HepG2 (cell line): ENCODE data around the gene CEP104. TPM values are rescaled to one million over a fixed set of nuclear protein-coding genes. Genes with fewer than 3 reads are reported as not detected.

Experiments
- ELF1 ChIP-seq: sonication (generic); formaldehyde crosslinking; IDR thresholded peaks from 2 replicates; pipeline ENCODE4 v1.4.0; 2020; ENCODE audit warnings: missing genetic modification reagents
- FIP1L1 ChIP-seq: fragments of 200-400 bp; formaldehyde crosslinking; IDR thresholded peaks from 2 replicates; pipeline ENCODE4 v1.6.1; 2018; ENCODE audit warnings: low read depth, mild to moderate bottlenecking, low read length, moderate library complexity, borderline replicate concordance; ENCODE audit not compliant: insufficient read depth
- FOXJ3 ChIP-seq: sonication (generic); formaldehyde crosslinking; IDR thresholded peaks from 2 replicates; pipeline ENCODE4 v1.4.0; 2020; ENCODE audit warnings: missing genetic modification reagents, mild to moderate bottlenecking, borderline replicate concordance
- HIC2 ChIP-seq: sonication (generic); formaldehyde crosslinking; IDR thresholded peaks from 2 replicates; pipeline ENCODE4 v1.9.0; 2022; ENCODE audit warnings: low read depth, missing genetic modification reagents
- HMGXB3 ChIP-seq: sonication (generic); formaldehyde crosslinking; IDR thresholded peaks from 2 replicates; pipeline ENCODE4 v1.4.0; 2020; ENCODE audit warnings: missing genetic modification reagents, borderline replicate concordance
- MAFK ChIP-seq, 2 experiments: IDR thresholded peaks in 1 of 2; conservative IDR thresholded peaks in 1 of 2; 2 replicates each; pipeline ENCODE4 v1.6.1; 2011; ENCODE audit warnings: improper control_type of control experiment in 2 of 2, low read length in 2 of 2
- MZF1 ChIP-seq: sonication (generic); formaldehyde crosslinking; IDR thresholded peaks from 2 replicates; pipeline ENCODE4 v1.8.1; 2023; ENCODE audit warnings: mild to moderate bottlenecking, missing genetic modification reagents, borderline replicate concordance
- PHF8 ChIP-seq: sonication (generic); formaldehyde crosslinking; IDR thresholded peaks from 2 replicates; pipeline ENCODE4 v1.5.0; 2020; ENCODE audit warnings: missing genetic modification reagents
- RNF219 ChIP-seq: sonication (generic); formaldehyde crosslinking; IDR thresholded peaks from 2 replicates; pipeline ENCODE4 v1.5.0; 2020; ENCODE audit warnings: mild to moderate bottlenecking, missing genetic modification reagents
- TGIF2 ChIP-seq: IDR thresholded peaks from 2 replicates; pipeline ENCODE4 v1.6.1; 2016; ENCODE audit warnings: control low read depth, missing compliant biosample characterization
- ZBTB7A ChIP-seq: sonication (generic); formaldehyde crosslinking; IDR thresholded peaks from 2 replicates; pipeline ENCODE4 v1.8.0; 2022; ENCODE audit warnings: mild to moderate bottlenecking, missing genetic modification reagents
- ZBTB7B ChIP-seq: sonication (generic); formaldehyde crosslinking; IDR thresholded peaks from 2 replicates; pipeline ENCODE4 v1.4.0; 2020; ENCODE audit warnings: missing genetic modification reagents
- ZFAT ChIP-seq: sonication (generic); formaldehyde crosslinking; conservative IDR thresholded peaks from 2 replicates; pipeline ENCODE4 v1.8.1; 2023; ENCODE audit warnings: missing genetic modification reagents, inconsistent platforms
- ZFP37 ChIP-seq: sonication (generic); formaldehyde crosslinking; IDR thresholded peaks from 2 replicates; pipeline ENCODE4 v1.4.0; 2020; ENCODE audit warnings: missing genetic modification reagents, borderline replicate concordance
- ZNF17 ChIP-seq: sonication (generic); formaldehyde crosslinking; IDR thresholded peaks from 2 replicates; pipeline ENCODE4 v1.5.0; 2020; ENCODE audit warnings: mild to moderate bottlenecking, missing genetic modification reagents
- ZNF205 ChIP-seq: IDR thresholded peaks from 2 replicates; pipeline ENCODE4 v1.6.1; 2018; ENCODE audit warnings: missing biosample characterization, missing genetic modification reagents
- ZNF263 ChIP-seq: sonication (generic); formaldehyde crosslinking; IDR thresholded peaks from 2 replicates; pipeline ENCODE4 v1.4.0; 2020; ENCODE audit warnings: missing genetic modification reagents
- ZNF3 ChIP-seq: IDR thresholded peaks from 2 replicates; pipeline ENCODE4 v1.7.0; 2017; ENCODE audit warnings: inconsistent platforms
- ZNF333 ChIP-seq: sonication (generic); formaldehyde crosslinking; IDR thresholded peaks from 2 replicates; pipeline ENCODE4 v1.4.0; 2020; ENCODE audit warnings: mild to moderate bottlenecking, missing genetic modification reagents, borderline replicate concordance
- ZNF605 ChIP-seq: sonication (generic); formaldehyde crosslinking; IDR thresholded peaks from 2 replicates; pipeline ENCODE4 v1.8.0; 2022; ENCODE audit warnings: mild to moderate bottlenecking, missing genetic modification reagents
- ZNF775 ChIP-seq: sonication (generic); formaldehyde crosslinking; IDR thresholded peaks from 2 replicates; pipeline ENCODE4 v1.4.0; 2020; ENCODE audit warnings: missing genetic modification reagents, mild to moderate bottlenecking, moderate library complexity, borderline replicate concordance
- polyA plus RNA-seq, 8 experiments: library from polyadenylated mRNA; depleted of rRNA in 3 of 8; stranded (reverse) in 7 of 8; unstranded in 1 of 8; fragments of >200 nt; fragmentation: Illumina TruSeq in 4 of 8; extraction: Trizol in 4 of 8; gene quantifications; 2 replicates each; pipeline versions ENCODE4 v1.2.1 to v1.2.3, GENCODE V29; 2011 to 2016; ENCODE audit warnings: low read depth in 4 of 8, missing spikeins in 1 of 8, mixed read lengths in 1 of 8; ENCODE audit not compliant: insufficient read depth in 1 of 8
- total RNA-seq, 5 experiments: library from RNA; depleted of rRNA; stranded (reverse); fragments of >200 nt; fragmentation: Illumina TruSeq; extraction: Trizol; gene quantifications; 2 replicates each; pipeline ENCODE4 v1.2.3, GENCODE V29; 2016; ENCODE audit warnings: low read depth in 1 of 5

Gene CEP104
- total and polyA plus RNA-seq, 2 of the 13 experiments (the other 11 are each of a cell fraction or from before 2014, with no cell fraction given), result 20.4 to 30.1 TPM

GRCh38 chr1:3771108-3772026 is 85.6 kb downstream of the CEP104 start (continued):
- TF ChIP-seq MZF1 (no peak), ZNF775 (CRISPR knock-in tag) (no peak), PHF8 (CRISPR knock-in tag) (peak; percentile 65), ZBTB7A (CRISPR knock-in tag) (no peak), ZNF605 (no peak; the same call in 1 of the 2 replicates), ZFAT (CRISPR knock-in tag) (no peak), ZNF205 (CRISPR knock-in tag) (no peak), FIP1L1 (no peak), FOXJ3 (CRISPR knock-in tag) (no peak), HMGXB3 (CRISPR knock-in tag) (peak; percentile 3; the same call in 1 of the 2 replicates), TGIF2 (CRISPR knock-in tag) (0 out of 2 replicates have a peak, but pooled peaks have one; percentile 6), MAFK (conservative IDR thresholded peaks at IDR 0.05 in 1 of 2, IDR thresholded peaks at IDR 0.05 in 1 of 2; ENCODE audit: low read length in 2 of 2) (no peak), ZNF263 (CRISPR knock-in tag) (0 out of 2 replicates have a peak, but pooled peaks have one; percentile 5), HIC2 (CRISPR knock-in tag) (no peak), ZNF17 (CRISPR knock-in tag) (no peak), ELF1 (CRISPR knock-in tag) (peak; percentile 15; the same call in 1 of the 2 replicates), ZNF3 (CRISPR knock-in tag) (no peak), ZNF333 (CRISPR knock-in tag) (no peak), RNF219 (no peak), ZBTB7B (CRISPR knock-in tag) (peak; percentile 77), ZFP37 (CRISPR knock-in tag) (no peak)
